ENCODE data around the gene STMND1.
A peak's percentile ranks its signal among the peaks of the same experiment; 100 is the strongest.

Gene STMND1

DNA sequence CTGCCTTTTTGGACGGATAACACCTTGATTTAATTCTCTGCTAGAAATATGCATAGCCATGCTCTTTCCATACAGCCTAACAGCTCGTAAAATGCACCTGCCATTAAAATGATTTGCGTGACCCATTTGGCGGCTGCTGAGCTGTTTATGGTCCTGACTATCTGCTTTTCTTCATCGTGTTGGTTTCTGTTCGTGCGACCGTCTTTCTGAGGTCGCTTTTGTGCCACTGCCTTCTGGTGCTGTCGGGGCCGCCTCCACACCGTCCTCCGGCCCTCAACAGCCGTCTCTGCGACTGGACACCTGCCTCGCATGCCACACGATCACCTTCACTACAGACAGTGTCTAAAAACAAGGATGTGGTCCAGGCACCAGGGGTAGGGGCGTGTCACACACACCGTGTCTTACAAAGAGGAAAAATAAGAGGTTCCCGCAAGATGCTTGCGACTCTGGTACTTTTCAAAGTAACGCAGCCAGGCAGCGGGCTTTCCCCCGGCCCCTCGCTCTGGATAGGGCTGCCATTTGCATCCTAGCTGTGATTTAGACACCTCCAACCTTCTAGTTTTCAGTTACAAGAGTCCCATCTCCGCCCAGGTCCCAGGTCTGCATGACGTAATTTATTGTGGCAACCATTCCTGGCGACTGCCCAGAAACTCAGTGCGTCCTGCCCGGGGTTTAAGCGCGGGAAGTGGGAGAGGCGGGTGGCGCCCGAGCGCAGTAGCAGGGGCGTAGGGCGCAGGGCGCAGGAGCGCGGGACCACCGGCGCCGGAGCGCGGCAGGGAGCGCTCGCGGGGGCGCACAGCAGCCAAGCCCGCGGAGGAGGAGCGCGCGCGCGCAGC, at the start of gene STMND1:
TSS of gene STMND1 (plus strand) at position 629 of the 836 bp plus-strand sequence. CDS start 208 bp downstream, outside the sequence.
- TF ChIP-seq, protein P1, sequence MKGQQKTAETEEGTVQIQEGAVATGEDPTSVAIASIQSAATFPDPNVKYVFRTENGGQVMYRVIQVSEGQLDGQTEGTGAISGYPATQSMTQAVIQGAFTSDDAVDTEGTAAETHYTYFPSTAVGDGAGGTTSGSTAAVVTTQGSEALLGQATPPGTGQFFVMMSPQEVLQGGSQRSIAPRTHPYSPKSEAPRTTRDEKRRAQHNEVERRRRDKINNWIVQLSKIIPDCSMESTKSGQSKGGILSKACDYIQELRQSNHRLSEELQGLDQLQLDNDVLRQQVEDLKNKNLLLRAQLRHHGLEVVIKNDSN (IDR thresholded peaks at IDR 0.05) = no peak
- TF ChIP-seq CREB1 (IDR thresholded peaks at IDR 0.05; ENCODE audit: low read depth) (no peak), ZBTB7A (IDR thresholded peaks at IDR 0.05; ENCODE audit: low read depth) (0 out of 2 replicates have a peak, but pooled peaks have one; percentile 34), TAF1 (IDR thresholded peaks at IDR 0.05; ENCODE audit: low read depth) (no peak), YY1 (IDR thresholded peaks at IDR 0.05; ENCODE audit: low read depth) (0 out of 2 replicates have a peak, but pooled peaks have one; percentile 47), NFIC (IDR thresholded peaks at IDR 0.05) (peak; percentile 64)
- TF ChIP-seq, protein P2, sequence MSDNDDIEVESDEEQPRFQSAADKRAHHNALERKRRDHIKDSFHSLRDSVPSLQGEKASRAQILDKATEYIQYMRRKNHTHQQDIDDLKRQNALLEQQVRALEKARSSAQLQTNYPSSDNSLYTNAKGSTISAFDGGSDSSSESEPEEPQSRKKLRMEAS (IDR thresholded peaks at IDR 0.05) = peak; percentile 29
- TF ChIP-seq, protein P3, sequence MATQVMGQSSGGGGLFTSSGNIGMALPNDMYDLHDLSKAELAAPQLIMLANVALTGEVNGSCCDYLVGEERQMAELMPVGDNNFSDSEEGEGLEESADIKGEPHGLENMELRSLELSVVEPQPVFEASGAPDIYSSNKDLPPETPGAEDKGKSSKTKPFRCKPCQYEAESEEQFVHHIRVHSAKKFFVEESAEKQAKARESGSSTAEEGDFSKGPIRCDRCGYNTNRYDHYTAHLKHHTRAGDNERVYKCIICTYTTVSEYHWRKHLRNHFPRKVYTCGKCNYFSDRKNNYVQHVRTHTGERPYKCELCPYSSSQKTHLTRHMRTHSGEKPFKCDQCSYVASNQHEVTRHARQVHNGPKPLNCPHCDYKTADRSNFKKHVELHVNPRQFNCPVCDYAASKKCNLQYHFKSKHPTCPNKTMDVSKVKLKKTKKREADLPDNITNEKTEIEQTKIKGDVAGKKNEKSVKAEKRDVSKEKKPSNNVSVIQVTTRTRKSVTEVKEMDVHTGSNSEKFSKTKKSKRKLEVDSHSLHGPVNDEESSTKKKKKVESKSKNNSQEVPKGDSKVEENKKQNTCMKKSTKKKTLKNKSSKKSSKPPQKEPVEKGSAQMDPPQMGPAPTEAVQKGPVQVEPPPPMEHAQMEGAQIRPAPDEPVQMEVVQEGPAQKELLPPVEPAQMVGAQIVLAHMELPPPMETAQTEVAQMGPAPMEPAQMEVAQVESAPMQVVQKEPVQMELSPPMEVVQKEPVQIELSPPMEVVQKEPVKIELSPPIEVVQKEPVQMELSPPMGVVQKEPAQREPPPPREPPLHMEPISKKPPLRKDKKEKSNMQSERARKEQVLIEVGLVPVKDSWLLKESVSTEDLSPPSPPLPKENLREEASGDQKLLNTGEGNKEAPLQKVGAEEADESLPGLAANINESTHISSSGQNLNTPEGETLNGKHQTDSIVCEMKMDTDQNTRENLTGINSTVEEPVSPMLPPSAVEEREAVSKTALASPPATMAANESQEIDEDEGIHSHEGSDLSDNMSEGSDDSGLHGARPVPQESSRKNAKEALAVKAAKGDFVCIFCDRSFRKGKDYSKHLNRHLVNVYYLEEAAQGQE (IDR thresholded peaks at IDR 0.05; ENCODE audit: low read depth) = peak; percentile 49; the same call in 1 of the 2 replicates

DNA sequence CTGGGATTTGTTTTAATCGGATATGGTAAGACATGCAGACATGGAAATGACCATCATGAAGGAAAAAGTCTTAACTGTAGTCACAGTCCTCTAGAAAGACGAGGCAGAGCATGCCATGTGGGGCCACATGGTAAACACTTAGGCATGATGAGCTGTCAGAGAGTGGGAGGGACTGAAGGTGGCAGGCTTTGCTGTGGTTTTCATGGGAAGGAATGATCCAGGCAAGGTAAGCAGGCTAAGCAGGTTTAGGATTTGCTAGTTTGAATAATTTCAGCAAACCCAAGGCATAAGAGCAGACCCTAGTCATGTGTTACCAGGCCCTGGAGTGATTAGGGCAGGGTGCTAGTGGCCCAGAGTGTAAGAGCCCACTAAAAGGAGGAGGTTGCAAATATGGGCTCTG, 47.2 kb upstream of the STMND1 start:
- TF ChIP-seq FOXM1 (IDR thresholded peaks at IDR 0.05; ENCODE audit: borderline replicate concordance, low read depth) = no peak
- no peak for TF ChIP-seq CEBPB (IDR thresholded peaks at IDR 0.05)
- TF ChIP-seq EP300 (IDR thresholded peaks at IDR 0.05; ENCODE audit: borderline replicate concordance) = no peak
- no peak for TF ChIP-seq TEAD4 (IDR thresholded peaks at IDR 0.05)
- TF ChIP-seq YY1 (IDR thresholded peaks at IDR 0.05; ENCODE audit: low read depth) = no peak
- no peak for TF ChIP-seq RAD21 (IDR thresholded peaks at IDR 0.05; ENCODE audit: low read depth)
- TF ChIP-seq EGR1 (IDR thresholded peaks at IDR 0.05) = no peak
- no peak for TF ChIP-seq TAF1 (IDR thresholded peaks at IDR 0.05; ENCODE audit: low read depth)
- TF ChIP-seq TCF12 (IDR thresholded peaks at IDR 0.05; ENCODE audit: low read depth) = no peak

DNA sequence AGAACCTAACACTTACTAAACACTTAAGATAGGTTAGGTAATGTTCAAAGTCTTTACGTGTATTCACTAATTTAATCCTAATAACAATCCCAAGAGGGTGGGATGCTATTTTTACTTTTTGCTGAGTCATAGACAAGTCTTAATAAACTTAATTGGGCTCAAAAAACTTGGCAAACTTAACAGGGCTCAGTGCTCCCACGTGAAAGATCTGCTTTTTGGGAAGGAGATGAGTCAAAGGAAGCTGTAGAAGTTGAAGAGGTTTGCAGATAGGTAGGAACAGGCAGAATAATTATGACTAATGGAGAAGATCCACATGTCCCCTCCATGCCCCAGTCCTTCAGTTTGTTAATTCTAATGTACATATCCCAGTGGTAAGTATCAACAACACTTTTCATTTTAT, 44.5 kb upstream of the STMND1 start:
- no peak for TF ChIP-seq FOXM1 (IDR thresholded peaks at IDR 0.05; ENCODE audit: borderline replicate concordance, low read depth)
- no peak for TF ChIP-seq TEAD4 (IDR thresholded peaks at IDR 0.05)
- no peak for TF ChIP-seq EP300 (IDR thresholded peaks at IDR 0.05; ENCODE audit: borderline replicate concordance)
- no peak for TF ChIP-seq YY1 (IDR thresholded peaks at IDR 0.05; ENCODE audit: low read depth)
- TF ChIP-seq TCF12 (IDR thresholded peaks at IDR 0.05; ENCODE audit: low read depth) = no peak
- no peak for TF ChIP-seq RAD21 (IDR thresholded peaks at IDR 0.05; ENCODE audit: low read depth)
- TF ChIP-seq NFIC (IDR thresholded peaks at IDR 0.05) = no peak
- TF ChIP-seq ZBTB7A (IDR thresholded peaks at IDR 0.05; ENCODE audit: low read depth) = no peak
- TF ChIP-seq CREB1 (IDR thresholded peaks at IDR 0.05; ENCODE audit: low read depth) = no peak
- TF ChIP-seq TAF1 (IDR thresholded peaks at IDR 0.05; ENCODE audit: low read depth) = no peak
- TF ChIP-seq, protein P2 (IDR thresholded peaks at IDR 0.05) = no peak
- no peak for TF ChIP-seq EGR1 (IDR thresholded peaks at IDR 0.05)
- TF ChIP-seq, protein P3 (IDR thresholded peaks at IDR 0.05; ENCODE audit: low read depth) = no peak
- TF ChIP-seq, protein P1 (IDR thresholded peaks at IDR 0.05) = no peak
- TF ChIP-seq CEBPB (IDR thresholded peaks at IDR 0.05) = no peak

DNA sequence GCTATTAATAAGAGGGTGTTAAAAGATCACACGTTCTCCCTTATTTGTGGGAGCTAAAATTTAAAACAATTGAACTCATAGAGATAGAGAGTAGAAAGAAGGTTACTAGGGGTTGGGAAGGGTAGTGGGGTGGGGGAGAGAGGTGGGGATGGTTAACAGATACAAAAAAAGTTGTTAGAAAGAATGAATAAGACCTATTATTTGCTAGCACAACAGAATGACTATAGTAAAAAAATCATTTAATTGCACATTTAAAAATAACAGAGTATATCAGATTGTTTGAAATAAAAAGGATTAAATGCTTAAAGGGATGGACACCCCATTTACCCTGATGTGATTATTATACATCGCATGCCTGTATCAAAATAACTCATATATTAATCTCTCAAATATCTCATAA, 43.3 kb upstream of the STMND1 start:
- TF ChIP-seq TAF1 (IDR thresholded peaks at IDR 0.05; ENCODE audit: low read depth) (no peak), TEAD4 (IDR thresholded peaks at IDR 0.05) (no peak), CREB1 (IDR thresholded peaks at IDR 0.05; ENCODE audit: low read depth) (no peak), EGR1 (IDR thresholded peaks at IDR 0.05) (no peak), ZBTB7A (IDR thresholded peaks at IDR 0.05; ENCODE audit: low read depth) (no peak), EP300 (IDR thresholded peaks at IDR 0.05; ENCODE audit: borderline replicate concordance) (no peak), TCF12 (IDR thresholded peaks at IDR 0.05; ENCODE audit: low read depth) (no peak), FOXM1 (IDR thresholded peaks at IDR 0.05; ENCODE audit: borderline replicate concordance, low read depth) (no peak), YY1 (IDR thresholded peaks at IDR 0.05; ENCODE audit: low read depth) (no peak), NFIC (IDR thresholded peaks at IDR 0.05) (no peak), CEBPB (IDR thresholded peaks at IDR 0.05) (no peak)
- TF ChIP-seq, protein P3 (IDR thresholded peaks at IDR 0.05; ENCODE audit: low read depth) = no peak
- TF ChIP-seq, protein P2 (IDR thresholded peaks at IDR 0.05) = no peak
- TF ChIP-seq, protein P1 (IDR thresholded peaks at IDR 0.05) = no peak
